ENCODE measurements around the gene CLEC1A. TPM values are rescaled to one million over a fixed set of nuclear protein-coding genes. Genes with fewer than 3 reads are reported as not detected.
A peak's percentile ranks its signal among the peaks of the same experiment; 100 is the strongest.

Gene CLEC1A
- total and polyA plus RNA-seq, 8 donors = 0.24 to 3.0 (median 0.79) TPM

DNA sequence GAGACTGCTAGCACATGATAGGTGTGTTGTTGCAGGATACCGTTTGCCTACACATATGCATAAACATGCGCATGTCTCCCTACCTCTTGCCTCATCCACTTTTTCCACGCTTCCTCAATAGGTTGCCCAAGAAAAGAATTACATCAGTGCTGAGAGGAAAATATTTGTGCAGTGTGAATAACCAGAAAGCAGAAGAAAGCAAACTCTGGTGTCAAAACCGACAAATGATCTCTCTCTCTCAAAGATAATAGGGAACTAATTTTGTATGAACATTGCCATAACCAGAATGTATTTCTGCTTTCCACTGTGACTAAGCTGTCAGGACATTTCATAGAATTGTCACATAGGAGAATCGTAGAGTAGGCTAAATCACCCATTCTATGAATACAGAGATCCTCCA, 29.9 kb upstream of the CLEC1A start:
- Histone ChIP-seq H3K36me3 (no peaks in the 10 kb centered on the region), H3K4me1 (no peaks in the 10 kb centered on the region), H3K27ac (peak overlapping the region in 2 of 4 donors; percentile 48 to 62), H3K4me3 (peak overlapping the region in 1 of 4 donors; percentile 17), H3K27me3 (no peaks in the 10 kb centered on the region), H3K9me3 (no peaks in the 10 kb centered on the region)
- no peak for TF ChIP-seq CTCF (IDR thresholded peaks at IDR 0.05)
- intact Hi-C loops (cut with DNase I) = no loop called here
- 53 to 60% methylated on average over 5 of the region's 5 CpGs for WGBS, 2 donors
- DNase-seq = no peak
- peak in 2 of 4 donors; percentile 70 for ATAC-seq
- FAIRE-seq = no peak

- 38 to 42% methylated on average over 1 of the region's 1 CpG for WGBS, 2 donors
- no peak overlapping the region for H3K4me3 ChIP-seq
- no peak for ATAC-seq
- intact Hi-C loops (cut with DNase I) = no loop called here
- H3K9me3 ChIP-seq = no peaks in the 10 kb centered on the region
- no peaks in the 10 kb centered on the region for H3K4me1 ChIP-seq
- no peak for FAIRE-seq
- no peak for TF ChIP-seq CTCF (IDR thresholded peaks at IDR 0.05)
- no peaks in the 10 kb centered on the region for H3K36me3 ChIP-seq
- no peaks in the 10 kb centered on the region for H3K27me3 ChIP-seq
- DNase-seq = no peak
- H3K27ac ChIP-seq = no peak overlapping the region
Measured at GRCh38 chr12:10126413-10126812, 27.6 kb upstream of the CLEC1A start.

DNA sequence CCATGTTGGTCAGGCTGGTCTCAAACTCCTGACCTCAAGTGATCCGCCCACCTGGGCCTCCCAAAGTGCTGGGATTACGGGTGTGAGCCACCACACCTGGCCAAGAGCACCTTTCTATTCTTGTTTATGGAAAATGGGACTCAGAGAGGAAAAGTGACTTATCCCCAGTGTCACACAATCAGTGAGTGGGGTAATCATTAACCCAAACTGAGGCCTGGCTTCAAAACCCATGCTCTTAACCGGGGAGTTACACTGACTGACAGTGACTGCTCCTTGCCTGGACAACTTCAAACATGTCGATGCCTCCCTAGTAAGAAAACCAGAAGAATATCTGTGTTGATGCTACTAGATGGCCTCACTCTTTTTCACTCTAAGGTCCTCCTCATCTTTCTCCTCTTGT, 23.9 kb upstream of the CLEC1A start:
- Histone ChIP-seq H3K9me3 (no peaks in the 10 kb centered on the region), H3K4me1 (no peaks in the 10 kb centered on the region), H3K4me3 (no peak overlapping the region), H3K27me3 (no peaks in the 10 kb centered on the region), H3K27ac (no peak overlapping the region), H3K36me3 (no peaks in the 10 kb centered on the region)
- intact Hi-C loops (cut with DNase I) = no loop called here
- TF ChIP-seq CTCF (IDR thresholded peaks at IDR 0.05) = no peak
- DNase-seq = no peak
- no peak for ATAC-seq
- FAIRE-seq = no peak
- 48 to 55% methylated on average over 4 of the region's 4 CpGs for WGBS, 2 donors

DNA sequence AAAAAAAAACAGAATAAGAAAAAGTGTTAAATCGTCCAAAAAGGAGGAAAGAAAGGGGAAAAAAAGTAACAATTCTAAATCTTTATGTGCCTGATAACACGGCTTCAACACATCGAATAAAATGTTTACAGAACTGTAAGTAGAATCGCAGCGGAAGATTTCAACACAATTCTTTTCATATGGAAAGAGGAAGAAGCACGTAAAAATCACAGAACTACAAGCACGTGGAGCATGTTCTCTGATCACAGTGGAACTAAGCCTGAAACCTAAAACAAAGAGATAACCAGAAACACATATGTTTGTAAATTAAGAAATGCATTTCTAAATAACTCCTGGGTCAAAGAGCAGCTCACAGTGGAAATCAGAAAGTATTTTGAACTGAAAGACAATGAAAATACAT, 22.5 kb upstream of the CLEC1A start:
- no peak overlapping the region for H3K4me3 ChIP-seq
- no peaks in the 10 kb centered on the region for H3K27me3 ChIP-seq
- no peaks in the 10 kb centered on the region for H3K9me3 ChIP-seq
- ATAC-seq (peak in 2 of 4 donors; percentile 18 to 46), FAIRE-seq (no peak), DNase-seq (no peak)
- peak overlapping the region in 2 of 4 donors; percentile 17 to 19 for H3K27ac ChIP-seq
- 67 to 79% methylated on average over 7 of the region's 7 CpGs for WGBS, 2 donors
- no peaks in the 10 kb centered on the region for H3K4me1 ChIP-seq
- intact Hi-C loops (cut with DNase I) = no loop called here
- H3K36me3 ChIP-seq = no peaks in the 10 kb centered on the region
- no peak for TF ChIP-seq CTCF (IDR thresholded peaks at IDR 0.05)

DNA sequence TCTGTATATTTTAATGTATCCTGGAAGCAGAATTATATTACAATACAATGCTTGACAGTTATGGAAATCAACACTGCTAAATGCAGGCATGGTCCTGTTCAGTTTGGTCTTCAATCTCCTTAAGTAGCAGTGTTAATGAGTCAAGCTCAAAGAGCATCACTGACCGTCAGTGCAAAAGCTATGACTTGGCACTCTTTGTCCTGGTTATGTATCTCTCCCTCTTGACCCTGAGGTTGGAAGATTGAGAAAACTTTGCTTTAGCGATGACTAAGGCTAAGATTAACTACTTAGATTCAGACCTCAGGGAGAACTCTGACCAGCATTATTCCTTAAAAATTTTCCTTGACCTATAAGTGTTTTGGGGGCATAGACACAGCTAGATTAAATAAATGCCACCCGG, 20.3 kb upstream of the CLEC1A start:
- no peak for ATAC-seq
- no peak for TF ChIP-seq CTCF (IDR thresholded peaks at IDR 0.05)
- Histone ChIP-seq H3K36me3 (no peaks in the 10 kb centered on the region), H3K4me1 (no peaks in the 10 kb centered on the region), H3K9me3 (no peaks in the 10 kb centered on the region), H3K27me3 (no peaks in the 10 kb centered on the region), H3K4me3 (no peak overlapping the region), H3K27ac (no peak overlapping the region)
- FAIRE-seq = no peak
- DNase-seq = no peak
- intact Hi-C loops (cut with DNase I) = no loop called here
- WGBS, 2 donors = 66 to 75% methylated on average over 3 of the region's 3 CpGs

Measured in pancreas (tissue), 10 donors.